ENCODE measurements around the gene MARCHF3.

DNA sequence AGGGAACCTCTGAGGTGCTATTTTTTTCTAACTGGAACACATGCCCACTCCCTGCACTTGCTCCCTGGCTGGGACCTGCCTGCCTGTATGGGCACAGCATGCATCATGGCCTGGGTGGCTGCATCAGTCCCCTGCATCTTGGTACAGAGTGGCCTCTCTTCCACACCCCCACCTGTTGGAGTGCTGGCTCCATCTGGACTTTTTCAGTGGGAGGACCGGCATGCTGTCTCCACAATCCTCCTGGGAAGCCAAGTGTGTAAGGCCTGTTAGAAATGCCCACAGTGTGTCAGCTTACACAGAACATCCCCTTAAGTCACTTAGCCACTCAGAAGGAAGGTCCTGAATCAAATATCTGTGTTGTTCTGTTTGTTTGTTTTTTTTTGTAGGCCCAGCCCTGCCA is 102.9 kb downstream of the MARCHF3 start:
- TF ChIP-seq, protein P1, sequence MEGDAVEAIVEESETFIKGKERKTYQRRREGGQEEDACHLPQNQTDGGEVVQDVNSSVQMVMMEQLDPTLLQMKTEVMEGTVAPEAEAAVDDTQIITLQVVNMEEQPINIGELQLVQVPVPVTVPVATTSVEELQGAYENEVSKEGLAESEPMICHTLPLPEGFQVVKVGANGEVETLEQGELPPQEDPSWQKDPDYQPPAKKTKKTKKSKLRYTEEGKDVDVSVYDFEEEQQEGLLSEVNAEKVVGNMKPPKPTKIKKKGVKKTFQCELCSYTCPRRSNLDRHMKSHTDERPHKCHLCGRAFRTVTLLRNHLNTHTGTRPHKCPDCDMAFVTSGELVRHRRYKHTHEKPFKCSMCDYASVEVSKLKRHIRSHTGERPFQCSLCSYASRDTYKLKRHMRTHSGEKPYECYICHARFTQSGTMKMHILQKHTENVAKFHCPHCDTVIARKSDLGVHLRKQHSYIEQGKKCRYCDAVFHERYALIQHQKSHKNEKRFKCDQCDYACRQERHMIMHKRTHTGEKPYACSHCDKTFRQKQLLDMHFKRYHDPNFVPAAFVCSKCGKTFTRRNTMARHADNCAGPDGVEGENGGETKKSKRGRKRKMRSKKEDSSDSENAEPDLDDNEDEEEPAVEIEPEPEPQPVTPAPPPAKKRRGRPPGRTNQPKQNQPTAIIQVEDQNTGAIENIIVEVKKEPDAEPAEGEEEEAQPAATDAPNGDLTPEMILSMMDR (IDR thresholded peaks at IDR 0.05; ENCODE audit: insufficient read depth, low read depth, low read length), result no peak
- no peak for TF ChIP-seq EZH2 (IDR thresholded peaks at IDR 0.05; ENCODE audit: insufficient read depth, low read length)
